Keratinocyte (primary cell): ENCODE results near the gene RCCD1. TPM values are rescaled to one million over a fixed set of nuclear protein-coding genes. Genes with fewer than 3 reads are reported as not detected.

Experiments
- DNase-seq: peaks from one replicate; pipeline ENCODE4 v3.0.0-alpha.2; 2011; ENCODE audit warnings: low read depth, missing footprints, low spot score
- FAIRE-seq: peaks from 2 replicates; lab custom pipeline; 2011; peaks lifted over from hg19 to GRCh38; lab: Jason Lieb, UNC
- H2AFZ ChIP-seq: 2 replicates; pipeline ENCODE4 v1.6.0; 2012; ENCODE audit warnings: low read length, control low read depth, inconsistent platforms; ENCODE audit not compliant: control insufficient read depth
- H3K27ac ChIP-seq: 2 replicates; pipeline ENCODE4 v1.5.1; 2011; ENCODE audit warnings: low read length; ENCODE audit not compliant: control insufficient read depth, insufficient read depth
- H3K27me3 ChIP-seq: 3 replicates; pipeline ENCODE4 v1.6.0; 2011; ENCODE audit warnings: low read length; ENCODE audit not compliant: control insufficient read depth, insufficient read depth; ENCODE audit errors: extremely low read depth
- H3K36me3 ChIP-seq, 2 experiments: 2 replicates in 1 of 2; 3 replicates in 1 of 2; pipeline ENCODE4 v1.5.1; 2011; ENCODE audit warnings: low read length in 2 of 2, mild to moderate bottlenecking in 1 of 2; ENCODE audit not compliant: control insufficient read depth in 2 of 2, insufficient read depth in 2 of 2; ENCODE audit errors: extremely low read depth in 1 of 2
- H3K4me1 ChIP-seq: 3 replicates; pipeline ENCODE4 v1.5.1; 2011; ENCODE audit warnings: low read length; ENCODE audit not compliant: control insufficient read depth, insufficient read depth; ENCODE audit errors: extremely low read depth
- H3K4me2 ChIP-seq: 3 replicates; pipeline ENCODE4 v1.6.0; 2011; ENCODE audit warnings: low read depth, low read length; ENCODE audit not compliant: control insufficient read depth, insufficient read depth; ENCODE audit errors: extremely low read depth
- H3K4me3 ChIP-seq, 3 experiments: fragments of 200-600 bp in 1 of 3; sonication (generic) in 1 of 3; 2 replicates in 2 of 3; 3 replicates in 1 of 3; pipeline ENCODE4 v1.5.1; 2011 to 2016; ENCODE audit warnings: low read length in 3 of 3, mild to moderate bottlenecking in 3 of 3, control low read depth in 2 of 3, inconsistent platforms in 1 of 3, low read depth in 1 of 3, mixed read lengths in 1 of 3, mixed run types in 1 of 3, moderate library complexity in 1 of 3; ENCODE audit not compliant: control insufficient read depth in 2 of 3, insufficient read depth in 2 of 3; ENCODE audit errors: extremely low read depth in 1 of 3
- H3K79me2 ChIP-seq: 2 replicates; pipeline ENCODE4 v1.6.0; 2012; ENCODE audit warnings: low read length; ENCODE audit not compliant: control insufficient read depth, insufficient read depth
- H3K9ac ChIP-seq: 3 replicates; pipeline ENCODE4 v1.6.0; 2011; ENCODE audit warnings: low read length; ENCODE audit not compliant: control insufficient read depth, insufficient read depth; ENCODE audit errors: extremely low read depth
- H3K9me1 ChIP-seq: 3 replicates; pipeline ENCODE4 v1.6.0; 2011; ENCODE audit warnings: low read length; ENCODE audit not compliant: control insufficient read depth, insufficient read depth; ENCODE audit errors: extremely low read depth
- H3K9me3 ChIP-seq: 2 replicates; pipeline ENCODE4 v1.5.1; 2012; ENCODE audit warnings: low read depth, low read length; ENCODE audit not compliant: control insufficient read depth
- H4K20me1 ChIP-seq: 3 replicates; pipeline ENCODE4 v1.6.0; 2011; ENCODE audit warnings: low read length; ENCODE audit not compliant: control insufficient read depth, insufficient read depth; ENCODE audit errors: extremely low read depth
- CTCF ChIP-seq, 3 experiments: IDR thresholded peaks in 1 of 3; conservative IDR thresholded peaks in 1 of 3; optimal IDR thresholded peaks in 1 of 3; 2 replicates in 2 of 3; 3 replicates in 1 of 3; pipeline versions ENCODE3 to v1.5.1; 2011; ENCODE audit warnings: low read length in 3 of 3, mild to moderate bottlenecking in 3 of 3, moderate library complexity in 2 of 3, control low read depth in 1 of 3, inconsistent platforms in 1 of 3; ENCODE audit not compliant: insufficient read depth in 2 of 3; ENCODE audit errors: extremely low read depth in 1 of 3
- EZH2 ChIP-seq: IDR thresholded peaks from one replicate; pipeline ENCODE4 v1.6.1; 2012; ENCODE audit warnings: inconsistent platforms, mild to moderate bottlenecking, low read length, moderate library complexity
- dilution Hi-C: fragments of 300-500 bp; cut with MboI; formaldehyde crosslinking; loops from one replicate; pipeline ENCODE4 v1.7.0; 2020; ENCODE audit warnings: low sequenced_read_pairs; ENCODE audit not compliant: extremely low pct_ligation_motif_present
- polyA plus RNA-seq, 5 experiments: library from polyadenylated mRNA; depleted of rRNA in 3 of 5; stranded (reverse) in 3 of 5; stranded (forward) in 1 of 5; unstranded in 1 of 5; fragments of >200 nt; gene quantifications; 1 replicate in 1 of 5; 2 replicates in 3 of 5; 3 replicates in 1 of 5; pipeline versions ENCODE4 v1.2.1 to v1.2.3, GENCODE V29; 2011 to 2012; ENCODE audit warnings: missing spikeins in 2 of 5, low read depth in 1 of 5, low replicate concordance in 1 of 5

RCCD1 gene
- polyA plus RNA-seq, 1 donor (not counting 4 experiments of a cell fraction or from before 2014, with no cell fraction given): 7.8 TPM

GRCh38 chr15:90987561-90988141 is 33.0 kb downstream of the RCCD1 start:
- Histone ChIP-seq H2AFZ (peak overlapping the region; percentile 40), H3K79me2 (peaks cover 87% of the 10 kb centered on the region), H3K27ac (peak overlapping the region; percentile 20), H3K4me3 (no peak overlapping the region), H4K20me1 (no peaks in the 10 kb centered on the region), H3K9ac (no peak overlapping the region), H3K27me3 (no peaks in the 10 kb centered on the region), H3K9me1 (peaks cover 4% of the 10 kb centered on the region), H3K9me3 (no peaks in the 10 kb centered on the region), H3K4me2 (peak overlapping the region; percentile 59), H3K4me1 (peaks cover 5% of the 10 kb centered on the region), H3K36me3 (peaks cover 0 to 21% of the 10 kb centered on the region in 2 experiments)
- dilution Hi-C loops: no loop called here
- TF ChIP-seq CTCF (optimal IDR thresholded peaks at IDR 0.05 in 1 of 3, IDR thresholded peaks at IDR 0.05 in 1 of 3, conservative IDR thresholded peaks at IDR 0.05 in 1 of 3; ENCODE audit: extremely low read depth in 1 of 3, insufficient read depth in 2 of 3, low read length in 3 of 3) (no peak), EZH2 (no peak)
- DNase-seq (no peak), FAIRE-seq (no peak)

DNA sequence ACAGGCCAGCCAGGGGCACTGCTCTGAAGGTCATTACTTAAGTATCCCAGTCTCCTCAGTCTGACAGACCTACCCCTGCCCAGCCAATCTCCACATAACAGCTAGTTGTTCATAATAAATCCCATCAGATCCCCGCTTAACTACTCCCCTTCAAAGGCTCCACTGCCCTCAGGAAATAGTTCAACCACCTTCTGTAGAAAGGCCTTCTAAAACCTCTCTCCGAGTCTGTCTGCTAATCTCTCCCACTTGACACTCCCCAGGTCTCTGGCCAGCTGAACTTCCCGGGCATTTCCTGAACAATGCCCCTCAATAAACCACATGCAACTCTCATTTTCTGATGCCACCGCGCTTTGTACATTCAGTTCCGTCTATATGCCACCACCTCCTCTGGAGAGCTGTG is 33.6 kb downstream of the RCCD1 start:
- Histone ChIP-seq H3K9ac (no peak overlapping the region), H3K27ac (no peak overlapping the region), H3K4me2 (no peak overlapping the region), H2AFZ (no peak overlapping the region), H4K20me1 (no peaks in the 10 kb centered on the region), H3K79me2 (peaks cover 93% of the 10 kb centered on the region), H3K36me3 (peaks cover 0 to 15% of the 10 kb centered on the region in 2 experiments), H3K9me3 (no peaks in the 10 kb centered on the region), H3K4me1 (peaks cover 7% of the 10 kb centered on the region), H3K4me3 (no peak overlapping the region), H3K27me3 (no peaks in the 10 kb centered on the region), H3K9me1 (peaks cover 4% of the 10 kb centered on the region)
- FAIRE-seq (no peak), DNase-seq (no peak)
- dilution Hi-C loops: no loop called here
- TF ChIP-seq CTCF (optimal IDR thresholded peaks at IDR 0.05 in 1 of 3, IDR thresholded peaks at IDR 0.05 in 1 of 3, conservative IDR thresholded peaks at IDR 0.05 in 1 of 3; ENCODE audit: extremely low read depth in 1 of 3, insufficient read depth in 2 of 3, low read length in 3 of 3): no peak
- TF ChIP-seq EZH2: no peak
